DOHH2 (cell line): ENCODE data around the gene ZNF391.

Source experiments
- H3F3A ChIP-seq: fragments of 200-600 bp; sonication (generic), shearing (Covaris generic); 2 replicates; pipeline ENCODE4 v1.6.0; 2016; ENCODE audit warnings: antibody characterized with exemption, mild to moderate bottlenecking; ENCODE audit not compliant: control insufficient read depth, insufficient read depth
- H3K27ac ChIP-seq: fragments of 200-600 bp; sonication (generic); 2 replicates; pipeline ENCODE4 v1.5.1; 2014; ENCODE audit warnings: low read depth, mild to moderate bottlenecking, low read length, moderate library complexity
- H3K27me3 ChIP-seq: fragments of 200-600 bp; sonication (generic); 2 replicates; pipeline ENCODE4 v1.6.1; 2014; ENCODE audit warnings: mild to moderate bottlenecking, low read length, mixed read lengths; ENCODE audit not compliant: control insufficient read depth
- H3K36me3 ChIP-seq: fragments of 200-600 bp; sonication (generic); 2 replicates; pipeline ENCODE4 v1.6.1; 2014; ENCODE audit warnings: mild to moderate bottlenecking, low read length, moderate library complexity, mixed read lengths; ENCODE audit not compliant: control insufficient read depth
- H3K4me1 ChIP-seq: fragments of 200-600 bp; sonication (generic); 2 replicates; pipeline ENCODE4 v1.6.1; 2014; ENCODE audit warnings: mild to moderate bottlenecking, low read length, mixed read lengths; ENCODE audit not compliant: control insufficient read depth
- H3K4me2 ChIP-seq: fragments of 200-600 bp; sonication (generic); 2 replicates; pipeline ENCODE4 v1.6.0; 2014; ENCODE audit warnings: mild to moderate bottlenecking, low read length, moderate library complexity
- H3K4me3 ChIP-seq: fragments of 200-600 bp; sonication (generic); 2 replicates; pipeline ENCODE4 v1.5.1; 2014; ENCODE audit warnings: mild to moderate bottlenecking, low read length, mixed read lengths
- H3K79me2 ChIP-seq: fragments of 200-600 bp; sonication (generic); 2 replicates; pipeline ENCODE4 v1.6.1; 2014; ENCODE audit warnings: mild to moderate bottlenecking, low read length, mixed read lengths; ENCODE audit not compliant: control insufficient read depth
- H3K9me2 ChIP-seq: fragments of 200-600 bp; sonication (generic); replicated peaks from 2 replicates; pipeline ENCODE4 v1.6.1; 2014; ENCODE audit warnings: mild to moderate bottlenecking, low read length, mixed read lengths; ENCODE audit not compliant: control insufficient read depth
- H3K9me3 ChIP-seq: fragments of 200-600 bp; sonication (generic); 2 replicates; pipeline ENCODE4 v1.6.1; 2014; ENCODE audit warnings: antibody characterized with exemption, low read length, mixed read lengths; ENCODE audit not compliant: control insufficient read depth, insufficient read depth
- H4K20me1 ChIP-seq: fragments of 200-600 bp; sonication (generic); 2 replicates; pipeline ENCODE4 v1.6.0; 2014; ENCODE audit warnings: low read depth, mild to moderate bottlenecking, antibody characterized with exemption, low read length, moderate library complexity; ENCODE audit not compliant: control insufficient read depth, insufficient read depth
- EZH2phosphoT487 ChIP-seq: fragments of 200-600 bp; sonication (generic); IDR thresholded peaks from 2 replicates; pipeline ENCODE4 v1.6.1; 2017; ENCODE audit warnings: borderline replicate concordance, mild to moderate bottlenecking, antibody characterized with exemption, low read length, moderate library complexity, mixed read lengths
- TF ChIP-seq, protein P1 (sequence below): fragments of 200-600 bp; sonication (generic); IDR thresholded peaks from one replicate; pipeline ENCODE4 v1.5.1; 2014; ENCODE audit warnings: antibody characterized with exemption, mild to moderate bottlenecking, low read depth, low read length; ENCODE audit not compliant: poor library complexity, severe bottlenecking

ZNF391 gene

GRCh38 chr6:27441001-27441400 lies 52.4 kb downstream of the ZNF391 start:
- Histone ChIP-seq H3K79me2 (no peaks in the 10 kb centered on the region), H3K4me2 (no peak overlapping the region), H3K4me1 (no peaks in the 10 kb centered on the region), H3F3A (no peaks in the 10 kb centered on the region), H3K4me3 (no peak overlapping the region), H3K27me3 (no peaks in the 10 kb centered on the region), H3K36me3 (no peaks in the 10 kb centered on the region), H4K20me1 (no peaks in the 10 kb centered on the region), H3K9me3 (no peaks in the 10 kb centered on the region), H3K27ac (no peak overlapping the region), H3K9me2 (no peaks in the 10 kb centered on the region)
- TF ChIP-seq, protein P1, sequence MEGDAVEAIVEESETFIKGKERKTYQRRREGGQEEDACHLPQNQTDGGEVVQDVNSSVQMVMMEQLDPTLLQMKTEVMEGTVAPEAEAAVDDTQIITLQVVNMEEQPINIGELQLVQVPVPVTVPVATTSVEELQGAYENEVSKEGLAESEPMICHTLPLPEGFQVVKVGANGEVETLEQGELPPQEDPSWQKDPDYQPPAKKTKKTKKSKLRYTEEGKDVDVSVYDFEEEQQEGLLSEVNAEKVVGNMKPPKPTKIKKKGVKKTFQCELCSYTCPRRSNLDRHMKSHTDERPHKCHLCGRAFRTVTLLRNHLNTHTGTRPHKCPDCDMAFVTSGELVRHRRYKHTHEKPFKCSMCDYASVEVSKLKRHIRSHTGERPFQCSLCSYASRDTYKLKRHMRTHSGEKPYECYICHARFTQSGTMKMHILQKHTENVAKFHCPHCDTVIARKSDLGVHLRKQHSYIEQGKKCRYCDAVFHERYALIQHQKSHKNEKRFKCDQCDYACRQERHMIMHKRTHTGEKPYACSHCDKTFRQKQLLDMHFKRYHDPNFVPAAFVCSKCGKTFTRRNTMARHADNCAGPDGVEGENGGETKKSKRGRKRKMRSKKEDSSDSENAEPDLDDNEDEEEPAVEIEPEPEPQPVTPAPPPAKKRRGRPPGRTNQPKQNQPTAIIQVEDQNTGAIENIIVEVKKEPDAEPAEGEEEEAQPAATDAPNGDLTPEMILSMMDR, result no peak
- TF ChIP-seq EZH2phosphoT487, result no peak

- H3K4me1 ChIP-seq, result no peaks in the 10 kb centered on the region
- no peak overlapping the region for H3K4me3 ChIP-seq
- no peaks in the 10 kb centered on the region for H4K20me1 ChIP-seq
- TF ChIP-seq, protein P1, result no peak
- TF ChIP-seq EZH2phosphoT487, result no peak
- H3K79me2 ChIP-seq, result no peaks in the 10 kb centered on the region
- no peak overlapping the region for H3K27ac ChIP-seq
- H3F3A ChIP-seq, result no peaks in the 10 kb centered on the region
- H3K9me2 ChIP-seq, result no peaks in the 10 kb centered on the region
- no peak overlapping the region for H3K4me2 ChIP-seq
- H3K36me3 ChIP-seq, result no peaks in the 10 kb centered on the region
- H3K27me3 ChIP-seq, result no peaks in the 10 kb centered on the region
- H3K9me3 ChIP-seq, result peaks cover under 1% of the 10 kb centered on the region; the same call in 1 of the 2 replicates
These were observed 54.4 kb downstream of the ZNF391 start for GRCh38 chr6:27442932-27443331.

DNA sequence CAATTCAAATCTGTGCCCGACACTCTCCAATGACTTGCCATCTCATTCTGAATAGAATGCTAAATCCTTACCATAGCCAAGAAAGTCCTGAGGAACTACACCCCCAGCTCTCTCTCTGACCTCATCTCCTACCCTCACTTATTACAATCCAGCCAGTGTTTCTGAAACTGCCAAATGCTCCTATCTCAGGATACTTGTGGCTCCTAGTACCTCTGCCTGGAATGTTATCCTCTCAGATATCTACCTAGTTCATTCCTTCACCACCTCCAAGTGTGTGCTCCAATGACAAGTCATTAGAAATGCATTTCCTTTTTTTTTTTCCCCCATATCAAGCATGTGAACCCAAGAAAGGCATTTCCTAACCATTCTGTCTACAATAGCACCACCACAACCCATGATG lies 59.9 kb downstream of the ZNF391 start:
- H3K36me3 ChIP-seq, result peaks cover 52% of the 10 kb centered on the region

More for the DNA sequence above, 59.9 kb downstream of the ZNF391 start:
- Histone ChIP-seq H3K4me2 (no peak overlapping the region), H3K9me2 (no peaks in the 10 kb centered on the region), H3K79me2 (no peaks in the 10 kb centered on the region), H3K4me1 (no peaks in the 10 kb centered on the region), H3K4me3 (no peak overlapping the region), H3K27ac (no peak overlapping the region), H4K20me1 (no peaks in the 10 kb centered on the region), H3K9me3 (peaks cover 46% of the 10 kb centered on the region), H3F3A (no peaks in the 10 kb centered on the region), H3K27me3 (no peaks in the 10 kb centered on the region)
- TF ChIP-seq, protein P1, result no peak
- TF ChIP-seq EZH2phosphoT487, result no peak
